Measurements from ENCODE around the gene KIAA0040. TPM values are rescaled to one million over a fixed set of nuclear protein-coding genes. Genes with fewer than 3 reads are reported as not detected.

The KIAA0040 gene
- total RNA-seq, 2 experiments from 2014 or later, result 49.8 to 57.1 TPM

DNA sequence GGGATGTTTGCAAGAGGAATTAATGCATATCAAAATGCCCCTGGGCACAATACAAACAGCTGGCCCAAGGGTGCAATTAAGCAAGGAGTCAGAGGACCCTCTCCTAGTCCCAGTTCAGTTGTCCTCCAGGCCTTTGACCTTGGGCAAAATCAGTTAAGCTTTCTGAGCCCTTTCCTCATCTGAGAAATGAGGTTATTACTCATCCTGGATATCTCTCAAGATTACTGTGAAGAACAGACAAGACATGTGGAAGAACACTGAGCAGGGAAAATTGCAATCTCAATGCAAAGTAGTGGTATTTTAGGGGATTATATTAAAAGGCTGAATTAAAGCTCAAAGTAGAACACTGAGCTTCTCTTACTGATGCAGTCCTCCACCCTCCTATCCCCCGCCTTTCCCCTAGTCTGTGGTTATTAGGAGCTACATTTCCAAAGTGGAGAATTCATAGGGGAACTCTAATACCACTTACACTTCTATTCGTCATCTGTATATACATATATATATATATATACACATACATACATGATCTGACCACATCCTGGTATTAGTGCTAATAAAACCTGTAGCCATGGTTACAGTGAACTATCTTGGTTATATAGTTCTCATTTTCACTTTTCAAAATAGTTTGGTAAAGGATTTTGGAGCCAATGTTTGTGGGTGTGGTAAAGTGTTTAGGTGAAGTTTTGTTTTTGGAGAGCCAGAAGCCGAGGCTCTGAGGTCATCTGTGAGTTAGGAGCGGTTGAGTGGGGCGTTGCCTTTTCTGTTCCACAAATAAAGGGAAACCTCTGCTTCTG is 18.1 kb downstream of the KIAA0040 start:
- Mint-ChIP-seq H3K4me3 (no peak overlapping the region), H3K27ac (no peak overlapping the region), H3K27me3 (no peaks in the 10 kb centered on the region), H3K9me3 (no peaks in the 10 kb centered on the region), H3K4me1 (peaks cover 30% of the 10 kb centered on the region), H3K36me3 (peaks cover 53% of the 10 kb centered on the region)
- DNase-seq (no peak), ATAC-seq (ENCODE audit: low read depth) (no peak)
- POLR2A ChIA-PET, result interaction anchor here (1.3 kb wide), 1 partner anchor 23 kb away, joined by 3 read pairs; no protein-coding TSS in a partner anchor

DNA sequence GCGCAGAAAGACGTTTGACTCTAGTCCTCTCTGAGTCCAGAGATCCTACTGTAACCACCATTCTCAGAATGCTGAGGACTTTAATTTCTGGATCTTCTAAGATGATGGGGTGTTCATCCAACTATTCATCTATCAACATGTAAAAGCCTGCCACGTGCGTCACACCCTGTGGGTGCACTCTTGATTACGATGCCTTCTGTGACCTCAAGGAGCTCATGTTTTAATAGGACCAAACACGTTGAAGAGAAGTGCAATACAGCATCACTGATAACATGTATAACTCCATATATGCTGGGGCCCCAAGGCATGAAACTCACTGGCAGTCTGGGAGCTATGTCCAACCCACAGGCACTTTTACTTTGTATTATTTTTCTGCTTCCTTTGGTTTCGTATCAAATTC is 19.0 kb downstream of the KIAA0040 start:
- POLR2A ChIA-PET, result interaction anchor here (1.3 kb wide), 1 partner anchor 22 kb away, joined by 3 read pairs; no protein-coding TSS in a partner anchor

GRCh38 chr1:175172503-175172902 is 20.1 kb downstream of the KIAA0040 start:
- peaks cover 33% of the 10 kb centered on the region for H3K4me1 Mint-ChIP-seq
- H3K27me3 Mint-ChIP-seq, result no peaks in the 10 kb centered on the region
- H3K36me3 Mint-ChIP-seq, result peaks cover 59% of the 10 kb centered on the region
- no peak overlapping the region for H3K27ac Mint-ChIP-seq
- ATAC-seq (ENCODE audit: low read depth) (no peak), DNase-seq (no peak)
- no peaks in the 10 kb centered on the region for H3K9me3 Mint-ChIP-seq
- no peak overlapping the region for H3K4me3 Mint-ChIP-seq
- POLR2A ChIA-PET, result no interaction called here

More for the DNA sequence above, 19.0 kb downstream of the KIAA0040 start:
- peaks cover 60% of the 10 kb centered on the region for H3K36me3 Mint-ChIP-seq
- H3K4me1 Mint-ChIP-seq, result peaks cover 30% of the 10 kb centered on the region
- H3K4me3 Mint-ChIP-seq, result no peak overlapping the region
- ATAC-seq (ENCODE audit: low read depth) (no peak), DNase-seq (no peak)
- no peaks in the 10 kb centered on the region for H3K27me3 Mint-ChIP-seq
- H3K9me3 Mint-ChIP-seq, result no peaks in the 10 kb centered on the region
- H3K27ac Mint-ChIP-seq, result no peak overlapping the region

DNA sequence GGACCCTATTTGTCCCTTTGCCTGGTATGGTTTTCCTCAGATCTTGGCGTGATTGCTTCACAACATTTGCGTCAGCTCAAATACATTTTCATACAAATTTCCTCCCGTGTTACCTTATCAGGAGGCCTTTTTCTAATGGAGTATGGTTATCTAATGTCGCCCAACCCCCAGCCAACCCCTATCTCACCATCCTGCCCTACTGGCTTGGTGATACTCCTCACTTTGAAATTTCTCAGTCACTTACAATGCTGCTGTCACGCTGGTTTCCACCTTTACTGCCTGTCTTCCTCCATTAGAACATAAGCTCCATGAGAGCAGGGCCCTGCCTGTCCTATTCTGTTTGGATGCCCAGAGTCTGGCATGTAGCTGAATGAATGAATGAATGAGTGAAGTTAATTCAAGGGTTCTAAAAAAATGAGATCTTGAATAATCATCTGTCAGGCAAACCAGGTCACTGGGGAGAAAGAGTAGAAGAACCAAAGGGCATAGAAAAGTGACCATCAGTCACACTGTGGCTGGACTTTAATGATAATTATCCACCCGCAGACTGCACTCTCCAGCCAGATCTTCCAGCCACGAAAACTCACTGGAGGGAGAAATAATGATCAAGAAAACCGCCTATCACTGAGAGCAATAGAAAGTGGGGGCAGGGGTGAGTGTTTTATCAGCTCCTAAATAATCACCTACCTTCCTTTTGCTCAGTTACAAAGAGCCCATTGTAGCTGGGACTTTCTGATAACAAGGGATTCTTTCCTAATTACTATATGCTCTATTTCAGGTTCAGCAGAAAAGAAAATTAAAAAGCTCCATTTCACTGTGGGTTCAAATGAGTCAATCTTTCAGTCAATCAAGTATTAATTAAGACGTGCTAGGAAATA is 21.3 kb downstream of the KIAA0040 start:
- Mint-ChIP-seq H3K9me3 (no peaks in the 10 kb centered on the region), H3K36me3 (peaks cover 56% of the 10 kb centered on the region), H3K4me3 (no peak overlapping the region), H3K27ac (no peak overlapping the region), H3K4me1 (peaks cover 34% of the 10 kb centered on the region), H3K27me3 (no peaks in the 10 kb centered on the region)
- POLR2A ChIA-PET, result no interaction called here
- DNase-seq, result no peak
- ATAC-seq (ENCODE audit: low read depth), result no peak

DNA sequence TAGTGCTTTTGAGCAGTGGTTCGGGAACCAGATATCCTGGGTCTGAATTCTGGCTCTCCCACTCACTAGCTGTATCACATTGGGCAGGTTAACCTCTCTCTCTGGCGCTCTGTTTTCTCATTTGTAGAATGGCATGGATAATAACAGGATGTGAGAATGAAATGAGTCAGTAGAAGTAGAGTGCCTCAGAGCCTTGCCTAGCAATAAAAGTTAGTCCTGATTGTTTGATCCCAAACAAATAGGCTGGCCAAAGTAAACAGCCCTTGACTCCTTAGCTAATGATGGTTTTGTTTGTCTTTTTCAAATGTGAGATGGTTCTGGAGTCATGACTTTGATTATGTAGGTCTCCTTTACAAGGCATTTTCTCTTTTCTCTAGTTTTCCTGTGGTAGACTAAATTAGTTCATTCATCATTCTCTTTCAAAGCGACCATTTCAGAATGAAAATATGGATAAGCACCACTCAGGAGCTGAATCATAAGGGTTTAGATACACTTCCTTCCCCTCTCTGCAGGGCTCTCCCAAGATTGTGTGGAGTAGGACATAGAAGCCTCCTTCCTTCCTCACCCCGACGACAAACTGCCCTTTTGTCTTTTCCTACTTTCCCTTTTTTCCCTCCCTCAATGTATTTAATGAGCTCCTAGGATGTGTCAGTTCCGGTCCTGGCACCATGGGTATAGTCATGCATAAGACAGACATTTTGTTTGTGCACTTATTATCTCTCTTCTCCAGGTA is 23.1 kb downstream of the KIAA0040 start:
- Mint-ChIP-seq H3K9me3 (no peaks in the 10 kb centered on the region), H3K27ac (no peak overlapping the region), H3K4me3 (no peak overlapping the region), H3K4me1 (peaks cover 30% of the 10 kb centered on the region), H3K36me3 (peaks cover 50% of the 10 kb centered on the region), H3K27me3 (no peaks in the 10 kb centered on the region)
- POLR2A ChIA-PET, result no interaction called here
- DNase-seq (no peak), ATAC-seq (ENCODE audit: low read depth) (no peak)

DNA sequence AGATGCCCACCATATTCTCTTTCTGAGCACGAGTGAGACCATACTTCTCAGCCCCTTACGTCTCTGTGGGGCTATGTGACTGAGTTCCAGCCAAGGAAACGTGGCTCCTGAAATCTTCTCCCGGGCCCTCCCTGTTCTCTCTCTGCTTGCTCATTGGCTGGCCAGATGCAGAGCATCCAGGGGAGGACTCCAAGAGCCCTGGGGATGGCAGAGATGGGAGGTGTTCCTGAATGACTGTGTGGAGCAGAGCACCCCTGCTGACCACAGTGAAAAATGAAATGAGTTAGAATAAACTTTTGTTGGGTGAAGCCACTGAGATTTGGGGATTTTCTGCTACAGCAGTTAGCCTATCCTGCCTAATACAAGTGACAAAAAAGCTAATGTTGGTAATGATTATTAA is 23.8 kb downstream of the KIAA0040 start:
- POLR2A ChIA-PET, result no interaction called here
- ATAC-seq (ENCODE audit: low read depth) (no peak), DNase-seq (no peak)
- Mint-ChIP-seq H3K9me3 (no peaks in the 10 kb centered on the region), H3K27me3 (no peaks in the 10 kb centered on the region), H3K4me1 (peaks cover 24% of the 10 kb centered on the region), H3K36me3 (peaks cover 47% of the 10 kb centered on the region), H3K27ac (no peak overlapping the region), H3K4me3 (no peak overlapping the region)

GRCh38 chr1:175167861-175168260 is 24.7 kb downstream of the KIAA0040 start:
- H3K4me3 Mint-ChIP-seq, result no peak overlapping the region
- H3K36me3 Mint-ChIP-seq, result peaks cover 49% of the 10 kb centered on the region
- ATAC-seq (ENCODE audit: low read depth), result no peak
- H3K4me1 Mint-ChIP-seq, result peaks cover 24% of the 10 kb centered on the region
- H3K27ac Mint-ChIP-seq, result peak overlapping the region; percentile 17
- no peaks in the 10 kb centered on the region for H3K9me3 Mint-ChIP-seq
- no peaks in the 10 kb centered on the region for H3K27me3 Mint-ChIP-seq
- DNase-seq, result no peak
- POLR2A ChIA-PET, result no interaction called here

DNA sequence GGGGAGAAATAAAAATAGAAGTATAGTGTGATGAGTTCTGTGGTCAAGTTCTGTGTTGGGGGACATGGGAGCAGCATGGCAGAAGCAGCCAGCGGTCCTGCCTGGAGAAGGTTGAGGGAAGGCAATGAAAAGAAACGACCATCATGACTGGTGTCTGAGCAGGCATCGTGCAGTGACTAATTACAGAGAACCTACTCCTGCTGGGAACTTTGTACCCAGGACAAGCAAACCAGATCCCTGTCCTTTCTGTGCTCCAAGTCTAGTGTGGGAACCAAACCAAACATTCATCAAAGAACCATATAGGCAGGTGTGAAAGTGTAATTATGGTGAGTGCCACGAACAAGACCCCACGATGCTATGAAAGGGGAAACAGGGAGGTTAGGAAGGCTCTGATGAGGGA is 25.8 kb downstream of the KIAA0040 start:
- H3K4me1 Mint-ChIP-seq, result peaks cover 24% of the 10 kb centered on the region
- H3K9me3 Mint-ChIP-seq, result no peaks in the 10 kb centered on the region
- peak overlapping the region; percentile 2 for H3K27ac Mint-ChIP-seq
- DNase-seq, result no peak
- H3K27me3 Mint-ChIP-seq, result no peaks in the 10 kb centered on the region
- ATAC-seq (ENCODE audit: low read depth), result no peak
- H3K4me3 Mint-ChIP-seq, result no peak overlapping the region
- peaks cover 47% of the 10 kb centered on the region for H3K36me3 Mint-ChIP-seq
- POLR2A ChIA-PET, result no interaction called here

- POLR2A ChIA-PET, result no interaction called here
- Mint-ChIP-seq H3K4me3 (no peak overlapping the region), H3K4me1 (peaks cover 22% of the 10 kb centered on the region), H3K9me3 (no peaks in the 10 kb centered on the region), H3K36me3 (peaks cover 52% of the 10 kb centered on the region), H3K27me3 (no peaks in the 10 kb centered on the region), H3K27ac (no peak overlapping the region)
- ATAC-seq (ENCODE audit: low read depth), result no peak
- no peak for DNase-seq
These were observed 27.8 kb downstream of the KIAA0040 start for GRCh38 chr1:175164751-175165150.

- H3K9me3 Mint-ChIP-seq, result no peaks in the 10 kb centered on the region
- H3K27me3 Mint-ChIP-seq, result no peaks in the 10 kb centered on the region
- H3K4me3 Mint-ChIP-seq, result no peak overlapping the region
- ATAC-seq (ENCODE audit: low read depth), result no peak
- peaks cover 15% of the 10 kb centered on the region for H3K4me1 Mint-ChIP-seq
- peaks cover 50% of the 10 kb centered on the region for H3K36me3 Mint-ChIP-seq
- DNase-seq, result no peak
- peak overlapping the region; percentile 9 for H3K27ac Mint-ChIP-seq
- POLR2A ChIA-PET, result no interaction called here
These were observed 28.9 kb downstream of the KIAA0040 start for GRCh38 chr1:175163702-175164101.

GRCh38 chr1:175162955-175163354 is 29.6 kb downstream of the KIAA0040 start:
- POLR2A ChIA-PET, result no interaction called here
- no peak overlapping the region for H3K4me3 Mint-ChIP-seq
- H3K4me1 Mint-ChIP-seq, result peaks cover 11% of the 10 kb centered on the region
- ATAC-seq (ENCODE audit: low read depth) (no peak), DNase-seq (no peak)
- no peak overlapping the region for H3K27ac Mint-ChIP-seq
- H3K27me3 Mint-ChIP-seq, result no peaks in the 10 kb centered on the region
- no peaks in the 10 kb centered on the region for H3K9me3 Mint-ChIP-seq
- H3K36me3 Mint-ChIP-seq, result peaks cover 46% of the 10 kb centered on the region

DNA sequence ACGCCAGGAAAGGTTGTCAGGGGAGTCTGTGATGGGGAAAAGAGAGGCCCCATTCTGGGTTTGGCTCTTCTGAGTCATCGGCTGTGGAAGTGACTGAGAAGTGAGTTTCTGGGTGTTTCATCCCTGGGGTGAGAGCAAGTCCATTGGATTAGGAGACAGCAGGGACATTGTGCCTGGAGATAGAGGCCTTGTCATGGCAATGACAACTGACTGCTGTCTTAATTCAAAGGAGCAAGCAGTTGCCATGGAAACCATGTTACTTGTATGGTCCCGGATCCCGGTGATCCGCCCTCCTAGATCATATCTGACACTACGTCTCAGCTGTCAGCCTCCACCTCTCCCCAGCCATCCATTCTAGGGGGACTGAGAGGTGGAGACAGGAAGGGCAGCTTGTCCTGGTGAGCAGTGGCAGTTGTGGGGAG is 34.4 kb downstream of the KIAA0040 start:
- Mint-ChIP-seq H3K9me3 (no peaks in the 10 kb centered on the region), H3K4me3 (no peak overlapping the region), H3K4me1 (peaks cover 13% of the 10 kb centered on the region), H3K36me3 (peaks cover 31% of the 10 kb centered on the region), H3K27me3 (peaks cover 6% of the 10 kb centered on the region), H3K27ac (no peak overlapping the region)
- no peak for DNase-seq
- no peak for ATAC-seq (ENCODE audit: low read depth)
- POLR2A ChIA-PET, result no interaction called here

- H3K4me3 Mint-ChIP-seq, result no peak overlapping the region
These were observed 35.4 kb downstream of the KIAA0040 start for GRCh38 chr1:175157200-175157599.

More at GRCh38 chr1:175157200-175157599, 35.4 kb downstream of the KIAA0040 start:
- Mint-ChIP-seq H3K27me3 (peaks cover 14% of the 10 kb centered on the region), H3K9me3 (no peaks in the 10 kb centered on the region), H3K36me3 (peaks cover 27% of the 10 kb centered on the region), H3K27ac (no peak overlapping the region), H3K4me1 (peaks cover 14% of the 10 kb centered on the region)
- no peak for ATAC-seq (ENCODE audit: low read depth)
- no peak for DNase-seq
- POLR2A ChIA-PET, result interaction anchor here (0.6 kb wide), 1 partner anchor 149 kb away, joined by 3 read pairs; no protein-coding TSS in a partner anchor

All from activated naive CD8-positive, alpha-beta T cell treated with anti-CD3 and anti-CD28 coated beads, Interleukin-2, amount 10 ng/mL, durations not matched to agents 7 days and 5 days (primary cell).